ENCODE measurements around the gene SLC35E1.

- TF ChIP-seq POLR2AphosphoS5 (IDR thresholded peaks at IDR 0.05) = no peak
- no peak for TF ChIP-seq POLR2A (IDR thresholded peaks at IDR 0.05)
- TF ChIP-seq CTCF (IDR thresholded peaks at IDR 0.05) = no peak
Measured at GRCh38 chr19:16509141-16510061, 62.8 kb downstream of the SLC35E1 start.
